ENCODE results near the gene CD52. TPM values are rescaled to one million over a fixed set of nuclear protein-coding genes. Genes with fewer than 3 reads are reported as not detected.

CD52 gene
- total and polyA plus RNA-seq, 4 donors = 6.8 to 600 (median 320) TPM

GRCh38 chr1:26283279-26283853, 34.4 kb upstream of the CD52 start:
- ATAC-seq (ENCODE audit: insufficient read depth, low FRiP score) (no peak), DNase-seq (no peak)
- H3K9me3 ChIP-seq (ENCODE audit: control insufficient read depth in 4 of 4, insufficient read depth in 3 of 4, low read length in 3 of 4) = no peaks in the 10 kb centered on the region
- no peaks in the 10 kb centered on the region for H3K27me3 ChIP-seq (ENCODE audit: control insufficient read depth in 3 of 3, insufficient read depth in 3 of 3, low read length in 2 of 3)
- H3K27ac ChIP-seq (ENCODE audit: low read depth in 1 of 2, low read length in 1 of 2) = peak overlapping the region in 1 of 2 donors; percentile 79
- H3K36me3 ChIP-seq (ENCODE audit: control insufficient read depth in 4 of 4, insufficient read depth in 4 of 4, low read length in 4 of 4) = peaks cover 0 to 20% (median 4%) of the 10 kb centered on the region in 4 donors
- no peak overlapping the region for H3K4me3 ChIP-seq
- TF ChIP-seq CTCF (IDR thresholded peaks at IDR 0.05; ENCODE audit: control extremely low read depth, extremely low read depth) = no peak
- H3K9ac ChIP-seq (ENCODE audit: insufficient read depth in 1 of 2, low read length in 2 of 2) = no peak overlapping the region
- WGBS, 2 donors = 63 to 68% methylated on average over 4 of the region's 4 CpGs
- H3K4me1 ChIP-seq (ENCODE audit: control insufficient read depth in 5 of 5, insufficient read depth in 5 of 5, low read length in 5 of 5) = peaks cover 9 to 40% (median 20%) of the 10 kb centered on the region in 5 donors

GRCh38 chr1:26283871-26284596, 33.7 kb upstream of the CD52 start:
- WGBS, 2 donors = 82 to 85% methylated on average over 12 of the region's 12 CpGs
- Histone ChIP-seq H3K4me3 (no peak overlapping the region), H3K9ac (ENCODE audit: insufficient read depth in 1 of 2, low read length in 2 of 2) (no peak overlapping the region), H3K9me3 (ENCODE audit: control insufficient read depth in 4 of 4, insufficient read depth in 3 of 4, low read length in 3 of 4) (no peaks in the 10 kb centered on the region), H3K36me3 (ENCODE audit: control insufficient read depth in 4 of 4, insufficient read depth in 4 of 4, low read length in 4 of 4) (peaks cover 0 to 20% (median 4%) of the 10 kb centered on the region in 4 donors), H3K27ac (ENCODE audit: low read depth in 1 of 2, low read length in 1 of 2) (peak overlapping the region; percentile 50 to 79), H3K4me1 (ENCODE audit: control insufficient read depth in 5 of 5, insufficient read depth in 5 of 5, low read length in 5 of 5) (peaks cover 8 to 36% (median 16%) of the 10 kb centered on the region in 5 donors), H3K27me3 (ENCODE audit: control insufficient read depth in 3 of 3, insufficient read depth in 3 of 3, low read length in 2 of 3) (no peaks in the 10 kb centered on the region)
- ATAC-seq (ENCODE audit: insufficient read depth, low FRiP score) (no peak), DNase-seq (no peak)
- no peak for TF ChIP-seq CTCF (IDR thresholded peaks at IDR 0.05; ENCODE audit: control extremely low read depth, extremely low read depth)

GRCh38 chr1:26284597-26285347, 33.0 kb upstream of the CD52 start:
- H3K27ac ChIP-seq (ENCODE audit: low read depth in 1 of 2, low read length in 1 of 2) = peak overlapping the region; percentile 50 to 79
- no peak for DNase-seq
- no peaks in the 10 kb centered on the region for H3K27me3 ChIP-seq (ENCODE audit: control insufficient read depth in 3 of 3, insufficient read depth in 3 of 3, low read length in 2 of 3)
- WGBS, 2 donors = 27 to 40% methylated on average over 22 of the region's 22 CpGs
- no peak overlapping the region for H3K9ac ChIP-seq (ENCODE audit: insufficient read depth in 1 of 2, low read length in 2 of 2)
- peak; percentile 26 for TF ChIP-seq CTCF (IDR thresholded peaks at IDR 0.05; ENCODE audit: control extremely low read depth, extremely low read depth)
- peaks cover 0 to 20% (median 4%) of the 10 kb centered on the region in 4 donors for H3K36me3 ChIP-seq (ENCODE audit: control insufficient read depth in 4 of 4, insufficient read depth in 4 of 4, low read length in 4 of 4)
- no peak overlapping the region for H3K4me3 ChIP-seq
- peak; percentile 10 for ATAC-seq (ENCODE audit: insufficient read depth, low FRiP score)
- peaks cover 4 to 32% (median 14%) of the 10 kb centered on the region in 5 donors for H3K4me1 ChIP-seq (ENCODE audit: control insufficient read depth in 5 of 5, insufficient read depth in 5 of 5, low read length in 5 of 5)
- no peaks in the 10 kb centered on the region for H3K9me3 ChIP-seq (ENCODE audit: control insufficient read depth in 4 of 4, insufficient read depth in 3 of 4, low read length in 3 of 4)
